SHP77 treated with DMSO at 0.1 percent for 48 hours (cell line): ENCODE data around the gene SMIM36.
"Not testable (repeated sequence)": the region's sequence is repeated elsewhere in the genome, so short reads cannot be mapped to it uniquely, and the experiment has no call there.

ENCODE experiments used
- DNase-seq: peaks from one replicate; lab custom pipeline; 2025; lab: John Stamatoyannopoulos, UW

Gene SMIM36

GRCh38 chr17:55510986-55511721 is at the start of gene SMIM36:
Gene SMIM36 (minus strand): TSS chr17:55511452.
- no peak for DNase-seq

- no peak for DNase-seq
Measured at GRCh38 chr17:55555772-55556171, 44.5 kb upstream of the SMIM36 start.

DNA sequence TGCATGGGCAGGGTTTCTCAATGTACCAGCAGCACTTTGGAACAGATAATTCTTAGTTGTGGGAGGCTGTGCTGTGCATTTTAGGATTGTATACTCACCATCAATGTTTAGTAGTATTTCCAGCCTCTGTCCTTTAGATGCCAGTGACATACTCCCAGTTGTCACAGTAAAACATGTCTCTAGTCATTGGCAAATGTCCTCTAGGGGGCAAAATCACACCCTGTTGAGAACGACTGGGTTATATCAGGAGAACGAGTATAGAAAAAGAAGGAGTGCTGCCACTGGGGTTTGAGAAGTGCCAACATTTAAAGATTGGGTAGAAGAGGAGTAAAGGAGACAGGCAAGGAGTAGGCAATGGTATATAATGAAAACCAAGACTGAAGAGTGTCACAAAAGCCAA is 37.9 kb upstream of the SMIM36 start:
- no peak for DNase-seq

- no peak for DNase-seq
Measured at GRCh38 chr17:55546991-55547664, 35.9 kb upstream of the SMIM36 start.

DNA sequence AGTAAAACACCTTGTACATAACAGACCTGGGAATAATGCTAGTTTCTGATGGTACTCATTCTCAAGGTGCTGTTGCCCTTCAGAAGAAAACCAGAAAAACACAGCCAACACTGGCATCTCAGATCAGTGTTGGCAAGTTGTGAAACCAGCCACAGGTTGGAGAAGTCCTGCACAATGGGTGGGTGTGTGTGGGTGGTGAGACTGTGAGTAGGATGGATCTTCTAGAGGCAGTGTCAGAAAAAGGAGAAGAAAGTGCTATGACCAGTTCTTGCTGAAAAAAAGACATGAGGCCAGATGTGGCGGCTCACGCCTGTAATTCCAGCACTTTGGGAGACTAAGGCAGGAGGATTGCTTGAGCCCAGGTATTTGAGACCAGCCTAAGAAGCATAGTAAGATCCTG is 35.2 kb upstream of the SMIM36 start:
- DNase-seq: no peak

DNA sequence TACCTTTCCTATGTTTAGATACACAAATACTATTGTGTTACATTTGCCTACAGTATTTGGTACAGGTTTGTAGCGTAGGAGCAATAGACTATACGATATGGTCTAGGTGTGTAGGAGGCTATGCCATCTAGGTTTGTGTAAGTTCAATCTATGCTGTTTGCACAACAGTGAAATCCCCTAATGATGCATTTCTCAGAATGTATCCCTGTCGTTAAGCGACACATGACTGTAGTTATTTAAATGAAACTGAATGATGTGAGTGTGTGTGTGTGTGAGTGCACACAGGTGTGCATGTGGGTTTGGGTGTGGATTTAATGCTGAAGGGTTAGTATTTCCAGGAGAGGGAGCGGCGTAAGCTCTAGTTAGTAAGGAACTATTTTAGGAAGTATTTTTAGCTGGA is 34.6 kb upstream of the SMIM36 start:
- no peak for DNase-seq

DNA sequence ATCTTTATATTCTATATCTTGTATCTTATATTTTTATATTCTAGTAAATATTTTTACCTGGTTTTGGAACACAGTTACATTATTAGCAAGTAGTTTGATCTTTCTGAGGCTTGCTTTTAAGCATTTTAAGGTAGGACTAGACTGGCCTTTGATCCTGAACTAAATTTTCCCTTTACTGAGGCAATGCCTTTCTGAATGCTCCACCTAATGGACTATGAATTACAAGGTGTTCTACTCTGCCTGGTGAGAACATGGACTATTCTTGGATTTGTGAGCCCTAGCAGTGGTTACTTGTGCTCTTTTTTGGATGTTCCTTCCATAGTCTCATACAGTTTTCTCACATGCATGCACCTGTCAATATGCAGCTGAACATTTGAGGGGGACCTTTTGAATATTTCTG is 32.5 kb upstream of the SMIM36 start:
- no peak for DNase-seq

DNA sequence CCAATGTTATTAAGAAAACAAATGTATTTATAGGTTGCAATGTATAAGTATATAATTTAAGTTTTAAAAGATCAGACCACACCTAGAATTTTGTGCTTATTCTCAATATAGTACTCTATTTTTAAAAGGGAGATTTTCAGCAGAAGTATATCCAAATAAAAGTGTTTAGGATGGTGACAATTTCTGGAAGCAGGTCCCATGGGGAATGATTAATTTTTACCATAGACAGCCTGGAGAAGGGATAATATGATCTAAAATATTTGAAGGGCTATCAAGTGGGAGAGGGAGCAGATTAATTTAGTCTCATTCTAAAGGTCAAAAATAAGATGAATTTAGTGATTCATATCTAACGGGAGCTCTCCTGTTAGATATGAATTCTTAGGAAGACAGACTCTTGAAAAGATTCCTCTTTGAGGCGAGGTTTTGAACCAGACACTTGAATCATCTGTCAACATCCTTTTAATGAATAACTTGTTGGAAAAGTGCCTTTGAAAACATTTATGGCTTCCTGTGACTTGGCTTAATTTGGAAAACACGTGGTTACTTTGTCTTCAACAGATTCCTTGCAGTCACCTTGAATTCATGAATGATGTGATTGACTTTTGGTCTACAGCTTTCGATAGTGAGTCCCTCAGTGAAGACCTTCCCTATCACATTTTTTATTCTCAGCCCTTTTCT is 29.3 kb upstream of the SMIM36 start:
- no peak for DNase-seq

GRCh38 chr17:55536205-55536604 is 25.0 kb upstream of the SMIM36 start:
- DNase-seq: no peak

- no peak for DNase-seq
Measured at GRCh38 chr17:55533608-55534007, 22.4 kb upstream of the SMIM36 start.

DNA sequence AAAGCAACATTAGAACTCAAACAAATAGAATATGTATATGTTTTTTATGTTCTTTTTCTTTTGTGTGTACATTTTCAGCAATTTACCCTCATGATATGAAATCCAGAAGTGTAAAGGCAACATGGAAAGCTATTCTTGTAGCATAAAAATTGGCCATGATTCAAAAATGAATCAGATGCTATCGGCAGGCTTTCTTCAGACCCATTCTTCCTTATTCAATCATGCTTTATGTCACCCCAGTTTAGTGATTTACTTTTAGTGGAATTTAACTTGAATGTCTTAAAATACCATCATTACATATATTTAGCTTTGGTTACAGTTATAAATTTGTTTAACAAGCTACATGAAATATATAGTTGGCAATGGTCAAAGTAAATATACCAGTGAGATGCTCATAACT is 21.4 kb upstream of the SMIM36 start:
- DNase-seq: no peak

GRCh38 chr17:55531053-55531728 is 19.9 kb upstream of the SMIM36 start:
- no peak for DNase-seq

DNA sequence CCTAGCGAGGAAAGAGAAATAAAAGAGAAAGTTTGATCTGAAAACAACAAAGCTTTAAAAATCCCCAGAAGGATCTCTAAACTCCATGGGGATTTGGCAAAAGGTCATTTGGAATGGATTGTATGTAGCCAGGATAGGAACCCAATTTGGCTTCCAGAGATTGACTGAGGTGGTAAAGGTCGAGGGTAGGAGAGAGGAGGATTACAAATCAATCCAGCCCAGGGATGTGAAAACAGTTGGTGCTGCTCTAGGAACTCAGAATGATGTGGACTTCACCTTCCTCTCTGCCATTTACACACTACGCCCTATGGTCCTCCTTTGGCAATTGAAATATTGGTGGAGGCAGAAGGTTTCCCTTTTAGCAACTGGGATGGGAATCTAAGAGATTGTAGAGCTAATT is 18.8 kb upstream of the SMIM36 start:
- no peak for DNase-seq

- peak; percentile 6 for DNase-seq
Measured at GRCh38 chr17:55527540-55528118, 16.4 kb upstream of the SMIM36 start.

- no peak for DNase-seq
Measured at GRCh38 chr17:55524440-55525220, 13.4 kb upstream of the SMIM36 start.

DNA sequence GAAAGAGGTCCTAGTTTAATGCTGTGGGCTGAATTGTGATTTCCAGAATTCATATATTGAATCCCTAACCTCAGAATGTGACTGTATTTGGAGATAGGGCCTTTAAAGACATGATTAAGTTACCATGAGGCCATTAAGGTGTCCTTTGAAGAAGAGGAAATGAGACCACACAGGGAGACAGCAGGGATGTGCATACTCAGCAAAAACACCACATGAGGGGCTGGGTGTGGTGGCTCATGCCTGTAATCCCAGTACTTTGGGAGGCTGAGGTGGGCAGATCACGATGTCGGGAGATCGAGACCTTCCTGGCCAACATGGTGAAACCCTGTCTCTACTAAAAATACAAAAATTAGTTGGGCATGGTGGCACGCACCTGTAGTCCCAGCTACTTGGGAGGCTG is 11.8 kb upstream of the SMIM36 start:
- not testable (repeated sequence) for DNase-seq

DNA sequence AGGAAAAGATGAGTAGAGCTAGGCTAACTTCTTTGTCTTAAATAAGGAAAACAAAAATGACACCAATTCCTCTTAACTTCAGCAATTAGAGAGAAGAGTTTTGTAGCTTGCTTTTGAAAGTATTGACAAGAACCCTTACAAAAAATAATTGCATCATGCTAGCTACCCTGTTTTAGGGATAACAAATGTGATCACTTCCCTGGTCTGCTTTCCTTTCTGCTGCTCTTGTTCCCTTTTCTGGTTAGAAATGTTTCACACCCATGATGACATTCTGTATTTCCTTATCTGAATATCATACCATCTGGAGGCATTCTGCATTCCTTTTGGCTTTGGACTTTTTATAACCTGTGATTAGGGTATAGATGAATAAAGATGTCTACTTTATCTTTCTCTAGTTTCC is 9.9 kb upstream of the SMIM36 start:
- DNase-seq: no peak

DNA sequence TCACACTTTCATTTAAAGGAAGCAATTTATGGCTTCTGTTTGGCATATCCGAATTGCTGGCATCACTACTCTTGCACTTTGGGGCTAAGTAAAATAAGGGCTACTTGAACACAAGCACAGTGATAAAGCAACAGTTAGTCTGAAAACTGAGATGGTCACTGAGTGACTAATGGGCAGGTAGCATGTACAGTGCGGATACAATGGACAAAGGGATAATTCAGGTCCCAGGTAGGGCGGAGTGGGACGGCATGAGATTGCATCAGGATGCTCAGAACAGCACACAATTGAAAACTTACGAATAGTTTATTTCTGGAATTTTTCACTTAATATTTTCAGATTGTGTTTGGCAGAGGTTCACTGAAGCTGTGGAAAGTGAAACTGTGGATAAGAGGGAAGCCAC is 9.2 kb upstream of the SMIM36 start:
- no peak for DNase-seq

DNA sequence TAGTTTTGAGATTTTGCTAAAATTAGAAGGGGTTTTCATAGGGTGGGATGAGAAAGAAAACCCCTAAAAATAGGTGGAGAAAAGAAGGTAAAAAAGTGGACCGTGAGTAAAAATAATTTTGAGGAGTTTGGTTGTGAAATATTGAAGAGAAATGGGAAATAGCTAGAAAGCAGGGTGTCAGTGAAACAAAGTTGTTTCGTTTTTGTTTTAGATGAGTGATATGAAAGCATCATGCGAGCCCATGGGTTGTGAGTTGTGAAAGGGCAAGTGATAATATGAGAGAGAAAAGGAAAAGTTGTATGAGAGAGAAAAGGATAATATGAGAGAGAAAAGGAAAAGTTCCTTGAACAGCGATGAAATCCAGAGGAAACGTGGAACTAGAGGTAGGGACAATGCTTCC is 7.3 kb upstream of the SMIM36 start:
- no peak for DNase-seq

GRCh38 chr17:55513885-55514590 is 2.8 kb upstream of the SMIM36 start:
- peak; percentile 10 for DNase-seq

GRCh38 chr17:55507669-55508068 is 3.6 kb downstream of the SMIM36 start:
- DNase-seq: not testable (repeated sequence)
